ENCODE results near the gene ZNF487.

GRCh38 chr10:43471146-43471545 lies 34.2 kb downstream of the ZNF487 start:
- no peak for TF ChIP-seq POLR2A (IDR thresholded peaks at IDR 0.05)
- TF ChIP-seq CTCF (IDR thresholded peaks at IDR 0.05): no peak

All from lower leg skin (tissue), 3 donors.